DMS153 treated with DMSO at 0.1 percent for 48 hours (cell line): Measurements from ENCODE around the gene TRAF3IP1.
"Not testable (repeated sequence)": the region's sequence is repeated elsewhere in the genome, so short reads cannot be mapped to it uniquely, and the experiment has no call there.

ENCODE experiments used
- DNase-seq: peaks from one replicate; lab custom pipeline; 2025; ENCODE audit not compliant: unreplicated experiment; lab: John Stamatoyannopoulos, UW

TRAF3IP1 gene

DNA sequence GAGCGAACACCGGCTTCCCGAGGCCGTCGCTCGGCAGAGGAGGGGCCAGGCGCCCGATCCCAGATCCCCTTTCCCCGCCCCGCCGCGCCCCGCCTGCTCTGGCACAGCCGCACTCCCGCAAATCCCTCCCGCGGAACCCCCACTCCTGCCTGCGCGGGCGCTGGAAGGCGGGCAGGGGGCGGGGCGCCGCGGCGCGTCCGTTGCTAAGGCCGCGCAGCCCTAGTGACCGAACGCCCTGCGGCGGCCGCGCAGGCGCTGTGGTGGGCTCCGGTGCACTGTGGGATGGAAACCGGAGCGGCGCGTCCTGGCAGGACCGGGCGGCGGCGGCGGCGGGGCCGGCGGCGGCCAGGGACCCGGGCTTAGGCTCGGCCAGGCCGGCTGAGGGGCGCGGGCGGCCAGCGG, at the start of gene TRAF3IP1:
TSS of gene TRAF3IP1 (plus strand) at position 273 of the 402 bp plus-strand sequence. CDS start 145 bp downstream, outside the sequence.
- DNase-seq = peak; percentile 62

DNA sequence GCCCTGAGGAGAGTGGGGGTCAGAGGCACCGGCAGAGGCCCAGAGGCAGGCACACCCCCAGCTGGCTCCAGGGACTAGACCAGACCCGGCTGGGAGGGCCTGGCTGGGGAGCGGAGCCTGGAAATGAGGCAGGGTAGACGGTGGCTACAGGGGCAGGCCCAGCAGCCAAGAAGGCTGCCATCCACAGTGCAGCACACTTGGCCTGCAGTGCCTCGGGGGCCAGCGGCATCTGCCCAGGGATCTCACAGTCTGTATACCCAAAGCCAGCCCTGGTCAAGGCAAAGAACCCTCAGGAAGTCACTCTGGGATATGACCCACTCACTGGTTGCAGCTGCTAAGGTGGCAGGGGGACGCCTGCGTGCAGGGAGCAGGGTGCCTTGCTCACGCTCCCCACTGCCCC, 49.7 kb upstream of the TRAF3IP1 start:
- no peak for DNase-seq

DNA sequence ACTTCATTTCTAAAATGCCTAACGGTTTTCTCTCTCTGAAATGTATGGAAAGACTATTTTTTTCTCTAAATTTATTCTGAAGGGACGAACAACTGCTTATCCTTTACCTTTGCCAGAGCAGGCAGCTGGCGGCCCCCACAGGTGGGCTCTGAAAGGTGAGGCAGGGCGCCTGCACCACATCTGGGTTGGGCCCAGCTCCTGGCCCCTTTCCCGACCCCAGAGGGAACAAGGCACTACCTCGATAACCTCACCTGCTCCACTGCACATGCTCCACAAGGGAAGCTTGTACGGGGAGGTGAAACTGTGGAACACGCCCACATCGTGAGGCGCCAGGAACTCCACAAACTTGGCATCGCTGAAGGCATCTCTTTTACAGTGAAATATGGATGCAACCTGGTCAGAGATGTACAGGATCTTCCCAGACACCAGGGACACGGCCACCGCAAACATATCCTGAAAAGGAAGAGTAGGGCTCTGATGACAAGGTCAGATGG, 49.2 kb upstream of the TRAF3IP1 start:
- no peak for DNase-seq

DNA sequence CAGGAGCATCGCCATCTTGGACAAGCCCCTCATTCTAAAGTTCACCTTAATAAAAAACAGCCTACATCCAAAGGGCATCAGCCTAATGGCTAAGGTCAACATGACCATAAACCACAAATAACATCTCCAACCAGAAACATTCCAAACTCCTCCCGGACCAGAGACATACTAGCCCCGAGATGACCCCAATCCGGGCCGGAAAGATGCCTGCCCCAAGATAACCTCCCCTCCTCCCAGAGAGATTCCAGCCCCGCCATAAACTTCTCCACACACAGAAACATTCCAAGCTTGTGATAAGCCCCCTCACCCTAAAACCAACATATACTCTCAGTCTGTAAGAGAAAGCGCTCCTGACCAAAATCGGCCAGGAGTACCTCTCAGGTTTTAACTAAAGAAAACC, 48.6 kb upstream of the TRAF3IP1 start:
- DNase-seq = not testable (repeated sequence)

DNA sequence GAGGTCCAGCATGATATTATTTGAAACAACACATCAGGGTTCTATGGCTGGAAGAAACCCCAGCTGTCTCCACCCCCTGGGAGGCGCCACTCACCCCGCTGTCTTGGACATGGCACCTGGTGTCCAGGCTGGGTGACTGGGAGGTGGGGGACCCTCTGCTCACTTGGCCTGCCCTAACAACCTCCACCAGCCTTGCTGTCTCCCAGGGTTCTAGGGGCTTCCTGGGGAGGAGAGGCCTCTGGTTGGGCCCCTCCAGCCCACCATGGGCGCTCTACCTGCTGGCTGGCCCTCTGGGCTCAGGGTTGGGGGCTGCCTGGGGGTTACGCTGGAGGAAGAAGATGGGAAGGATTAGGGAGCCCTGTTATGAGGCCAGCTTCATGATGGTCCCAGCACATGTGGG, 48.2 kb upstream of the TRAF3IP1 start:
- no peak for DNase-seq

DNA sequence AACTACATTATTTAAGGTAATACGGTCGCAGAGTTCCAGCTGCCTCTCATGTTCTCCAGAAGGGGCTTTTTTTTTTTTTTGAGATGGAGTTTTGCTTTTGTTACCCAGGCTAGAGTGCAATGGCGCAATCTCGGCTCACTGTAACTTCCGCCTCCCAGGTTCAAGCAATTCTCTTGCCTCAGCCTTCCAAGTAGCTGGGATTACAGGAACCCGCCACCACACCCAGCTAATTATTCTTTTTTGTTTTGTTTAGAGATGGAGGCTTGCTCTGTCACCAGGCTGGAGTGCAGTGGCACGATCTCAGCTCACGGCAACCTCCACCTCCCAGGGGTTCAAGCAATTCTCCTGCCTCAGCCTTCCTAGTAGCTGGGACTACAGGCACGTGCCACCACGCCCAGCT, 46.9 kb upstream of the TRAF3IP1 start:
- DNase-seq = not testable (repeated sequence)

DNA sequence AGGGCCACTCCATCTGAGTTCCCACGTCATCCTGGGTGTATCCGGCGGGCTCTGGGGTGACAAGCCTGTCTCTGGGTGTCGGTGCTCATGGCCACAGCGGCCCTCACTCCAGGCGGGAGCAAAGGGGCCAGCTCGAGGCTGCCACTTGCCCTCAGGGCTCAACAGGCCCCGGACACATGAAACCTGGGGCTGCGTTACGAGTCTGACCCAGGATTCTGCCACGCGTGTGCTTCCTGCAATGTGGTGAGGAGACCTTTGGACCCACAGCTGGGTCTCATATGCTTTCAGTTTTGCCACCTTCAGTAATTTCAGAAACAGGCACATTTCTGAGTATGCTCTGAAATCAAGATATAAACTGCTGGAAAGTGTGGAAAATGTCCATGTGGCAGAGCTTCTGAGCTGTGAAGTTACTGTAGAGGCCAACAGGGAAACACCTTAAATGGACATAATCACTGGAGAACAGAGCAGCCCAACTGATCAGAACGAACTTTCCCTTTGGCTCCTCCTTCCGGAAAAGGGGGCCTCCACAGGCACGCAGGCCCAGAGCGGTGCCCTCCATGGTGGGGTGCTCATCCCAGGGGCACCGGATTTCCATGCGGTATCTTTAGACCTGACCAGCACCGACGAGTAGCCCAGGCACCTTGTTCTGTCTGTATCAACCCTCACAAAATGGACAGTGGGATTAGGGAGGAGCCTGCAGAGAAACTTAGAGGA, 46.0 kb upstream of the TRAF3IP1 start:
- DNase-seq = no peak

DNA sequence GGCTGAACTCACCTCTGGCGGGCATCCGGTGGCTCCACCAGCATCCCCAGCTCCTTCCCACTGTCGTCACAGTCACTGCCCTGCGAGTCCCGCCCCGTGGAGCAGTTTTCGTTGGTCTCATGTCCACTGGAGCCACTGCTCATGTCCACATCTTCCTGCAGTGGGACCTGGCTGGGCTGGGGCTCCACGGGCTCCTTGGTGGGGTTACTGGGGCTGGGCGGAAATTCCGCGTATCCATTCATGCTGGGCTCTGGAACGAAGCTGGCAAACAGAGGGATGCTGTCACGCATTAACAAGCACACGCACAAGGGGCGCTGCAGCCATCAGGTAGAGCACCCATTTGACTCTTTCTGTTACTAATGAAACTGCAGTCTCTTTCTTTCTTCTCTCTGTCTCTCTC, 42.6 kb upstream of the TRAF3IP1 start:
- DNase-seq = no peak

DNA sequence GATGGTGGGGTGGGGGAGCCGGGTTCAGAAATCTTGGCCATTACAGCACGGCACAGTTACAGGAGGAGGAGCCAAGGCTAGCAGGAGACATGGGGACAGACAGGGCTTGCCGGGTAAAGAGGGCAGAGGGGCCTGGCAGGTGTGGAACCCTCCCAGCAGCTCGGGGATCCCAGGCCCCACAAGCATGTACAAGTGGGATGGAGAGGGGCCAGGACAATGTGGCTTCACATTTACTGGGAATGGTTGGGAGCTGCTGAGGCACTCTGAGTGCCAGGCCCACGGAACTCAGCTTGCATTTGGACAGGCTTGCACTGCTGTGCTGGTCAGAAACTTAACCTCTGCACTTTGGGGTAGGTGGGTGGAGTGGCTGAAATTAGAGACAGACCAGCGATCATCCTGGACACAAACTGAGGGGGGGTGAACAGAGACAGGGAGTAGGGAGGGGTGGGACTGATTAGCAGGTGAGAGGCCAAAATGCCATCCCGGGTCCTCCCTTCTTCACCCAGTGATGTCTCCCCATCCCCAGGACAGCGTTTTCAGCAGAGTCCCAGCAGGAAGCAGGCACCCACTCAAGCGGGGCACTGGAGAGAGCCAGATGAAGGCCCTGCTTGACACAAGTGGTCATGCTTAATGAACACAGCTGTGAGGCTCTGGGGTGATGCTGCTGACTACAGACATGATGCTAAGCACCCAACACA, 41.5 kb upstream of the TRAF3IP1 start:
- no peak for DNase-seq

- no peak for DNase-seq
Measured at GRCh38 chr2:238279324-238279682, 41.0 kb upstream of the TRAF3IP1 start.

GRCh38 chr2:238280083-238280825, 40.1 kb upstream of the TRAF3IP1 start:
- no peak for DNase-seq

DNA sequence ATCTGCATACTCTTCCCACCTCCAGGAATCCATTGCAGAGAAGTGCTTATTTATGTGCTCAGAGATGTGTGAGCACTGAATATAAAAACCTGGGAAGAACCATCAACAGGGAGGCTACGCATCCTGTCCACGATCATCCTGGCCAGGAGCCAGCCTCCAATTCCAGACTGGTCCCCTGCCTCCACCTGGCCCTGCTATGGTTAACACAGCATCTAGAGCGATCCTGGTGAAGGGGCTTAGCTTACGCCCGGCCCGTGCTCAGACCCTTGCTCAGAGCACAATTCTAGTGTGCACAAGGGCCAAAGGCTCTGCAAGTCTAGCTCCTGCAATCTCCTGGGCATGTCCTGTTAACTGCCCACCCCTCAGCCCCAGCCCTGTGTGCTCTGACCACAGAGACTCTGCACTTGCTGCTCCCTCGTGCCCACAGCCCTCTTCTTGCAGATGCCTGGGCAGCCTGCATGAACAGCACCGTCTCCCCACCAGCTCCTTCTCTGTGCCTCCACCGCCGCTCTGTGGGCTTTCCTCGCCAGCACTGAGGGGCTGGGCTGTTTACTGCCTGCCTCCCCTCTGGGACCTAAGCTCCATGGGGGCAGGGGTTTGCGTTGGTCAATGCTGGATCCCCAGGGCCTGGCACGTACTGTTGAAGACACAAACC, 38.4 kb upstream of the TRAF3IP1 start:
- no peak for DNase-seq

DNA sequence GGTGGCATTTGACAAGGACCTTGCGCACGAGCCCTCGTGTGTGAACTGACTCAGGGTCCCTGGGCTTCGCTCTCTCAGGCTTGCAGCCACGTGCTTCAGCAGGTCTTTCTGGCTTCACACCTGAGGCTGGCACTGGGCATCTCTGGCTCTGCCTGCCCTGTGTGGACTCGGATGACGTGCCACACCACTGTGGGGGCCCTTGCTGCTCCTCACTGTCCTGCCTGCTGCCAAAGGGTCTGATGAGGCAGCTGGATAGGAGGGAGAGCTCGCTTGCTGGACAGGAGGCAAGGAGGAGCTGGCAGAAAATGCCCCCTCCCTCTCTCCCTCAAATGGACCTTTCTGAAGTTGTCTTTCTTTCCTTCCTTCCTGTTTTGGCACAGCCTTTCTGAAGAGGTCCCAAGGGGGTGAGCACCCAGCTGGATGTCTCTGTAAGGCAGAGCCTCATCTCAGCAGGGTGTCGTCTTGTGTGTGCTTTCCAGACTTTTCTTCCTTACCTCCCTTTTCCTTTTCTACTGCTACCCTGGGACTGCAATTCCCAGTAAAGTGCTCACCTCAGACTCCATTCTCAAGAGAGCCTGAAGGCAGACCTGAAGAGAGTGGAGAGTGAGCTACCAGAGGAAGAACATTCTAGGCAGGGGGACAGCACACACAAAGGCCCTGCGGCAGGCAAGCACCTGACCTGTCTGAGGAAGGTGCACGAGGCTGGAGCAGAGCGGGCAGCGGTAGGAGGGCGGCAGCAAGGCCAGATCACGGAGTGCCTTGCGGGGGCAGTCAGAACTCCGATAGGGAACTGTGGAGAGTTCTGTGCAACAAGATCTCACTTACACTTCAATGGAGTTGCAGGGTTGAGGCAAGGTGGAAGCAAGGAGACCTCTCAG, 37.2 kb upstream of the TRAF3IP1 start:
- DNase-seq = no peak

DNA sequence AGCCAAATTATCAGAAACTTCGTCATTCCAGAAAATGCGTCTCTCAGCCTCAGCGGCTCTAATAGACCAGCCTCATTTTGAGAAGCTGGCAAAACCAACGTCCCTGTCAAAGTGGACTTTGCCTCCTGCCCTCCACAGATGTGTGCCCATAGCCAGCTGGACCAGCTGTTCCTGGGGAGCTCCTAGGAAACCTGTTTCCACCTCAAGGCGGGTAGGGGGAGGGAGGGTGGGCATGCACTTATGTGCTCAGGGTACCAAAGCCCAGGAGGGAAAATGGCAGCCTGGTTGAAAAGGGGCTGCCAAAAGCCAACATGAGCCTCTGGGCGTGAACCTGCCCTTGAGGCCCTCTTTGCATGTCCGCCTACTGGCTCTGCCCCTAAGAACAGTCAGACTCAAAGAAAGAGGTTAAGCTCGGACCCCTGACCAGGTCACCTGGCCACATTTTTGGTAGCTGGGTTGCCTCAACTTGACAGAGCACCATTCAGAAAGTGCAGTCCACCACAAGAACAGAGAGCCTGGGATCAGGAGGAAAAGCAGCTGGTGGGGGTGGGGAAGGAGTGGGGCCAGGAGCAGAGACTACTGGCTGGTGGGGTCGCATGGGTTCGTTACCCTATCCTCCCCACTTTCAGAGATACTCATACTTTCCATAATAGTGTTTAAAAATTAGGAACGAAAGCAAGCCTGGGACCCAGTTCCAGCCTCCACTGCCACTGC, 35.4 kb upstream of the TRAF3IP1 start:
- no peak for DNase-seq

DNA sequence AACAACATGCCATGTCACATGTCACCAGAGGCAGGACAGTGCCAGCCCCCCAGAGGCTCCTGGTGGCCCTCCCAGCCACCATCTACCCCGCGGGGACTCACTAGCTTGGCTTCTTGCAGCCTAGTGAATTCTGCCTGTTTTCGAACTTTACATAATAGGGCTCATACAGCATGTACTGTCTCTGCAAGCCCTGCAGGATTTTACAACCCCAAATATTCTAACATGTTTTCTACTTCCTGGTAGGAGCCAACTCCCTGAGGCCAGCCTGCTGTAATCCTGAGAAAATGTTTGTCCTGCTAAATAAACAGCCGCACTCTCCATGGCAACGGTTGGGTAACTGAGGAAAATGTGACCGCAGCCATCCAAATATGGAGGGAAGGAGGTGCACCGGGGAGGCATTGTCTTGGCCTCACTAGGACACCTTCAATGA, 34.6 kb upstream of the TRAF3IP1 start:
- DNase-seq = peak; percentile 83

- DNase-seq = no peak
Measured at GRCh38 chr2:238286095-238286494, 34.2 kb upstream of the TRAF3IP1 start.

GRCh38 chr2:238286551-238286950, 33.8 kb upstream of the TRAF3IP1 start:
- no peak for DNase-seq

- DNase-seq = no peak
Measured at GRCh38 chr2:238286987-238287736, 33.2 kb upstream of the TRAF3IP1 start.
